ENCODE results near the gene MYOM1.

GRCh38 chr18:3245185-3245564 lies 25.4 kb upstream of the MYOM1 start:
- TF ChIP-seq POLR2A (IDR thresholded peaks at IDR 0.05; ENCODE audit: low read length) (no peak), GATA1 (IDR thresholded peaks at IDR 0.05; ENCODE audit: low read depth, low read length) (no peak)
